Fibroblast of lung (primary cell): Measurements from ENCODE around the gene DIP2C.

Experiments
- EZH2 ChIP-seq: IDR thresholded peaks from 2 replicates; pipeline ENCODE4 v1.5.1; 2012; ENCODE audit warnings: low read length, control low read depth, mild to moderate bottlenecking; ENCODE audit errors: missing control alignments
- TF ChIP-seq, protein P1 (sequence below), 2 donors: IDR thresholded peaks in 1 of 2; conservative IDR thresholded peaks in 1 of 2; 1 replicate in 1 of 2; 2 replicates in 1 of 2; pipeline ENCODE4 v1.5.1; 2011 to 2012; ENCODE audit warnings: low read length in 2 of 2, control low read depth in 1 of 2, inconsistent platforms in 1 of 2, low read depth in 1 of 2, mild to moderate bottlenecking in 1 of 2

DNA sequence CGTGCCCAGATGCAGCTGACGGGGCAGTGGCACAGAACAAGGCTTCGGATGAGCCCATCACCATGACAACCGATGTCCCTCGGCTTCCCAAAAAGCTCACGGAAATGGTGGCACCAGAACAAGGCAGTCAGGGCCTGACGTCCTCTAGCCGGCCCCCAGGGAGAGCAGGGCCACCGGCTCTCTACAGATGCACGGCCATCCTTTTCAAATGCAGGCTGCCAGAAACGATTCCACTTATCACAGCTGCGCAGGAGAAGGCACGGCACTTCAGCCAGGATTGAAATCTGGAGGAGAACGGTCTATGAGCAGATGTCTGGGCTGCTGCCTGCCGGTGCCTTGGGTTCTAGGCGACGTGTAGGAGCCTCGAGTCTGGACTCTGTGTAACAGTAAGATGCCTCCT is 330.4 kb downstream of the DIP2C start:
- TF ChIP-seq, protein P1, sequence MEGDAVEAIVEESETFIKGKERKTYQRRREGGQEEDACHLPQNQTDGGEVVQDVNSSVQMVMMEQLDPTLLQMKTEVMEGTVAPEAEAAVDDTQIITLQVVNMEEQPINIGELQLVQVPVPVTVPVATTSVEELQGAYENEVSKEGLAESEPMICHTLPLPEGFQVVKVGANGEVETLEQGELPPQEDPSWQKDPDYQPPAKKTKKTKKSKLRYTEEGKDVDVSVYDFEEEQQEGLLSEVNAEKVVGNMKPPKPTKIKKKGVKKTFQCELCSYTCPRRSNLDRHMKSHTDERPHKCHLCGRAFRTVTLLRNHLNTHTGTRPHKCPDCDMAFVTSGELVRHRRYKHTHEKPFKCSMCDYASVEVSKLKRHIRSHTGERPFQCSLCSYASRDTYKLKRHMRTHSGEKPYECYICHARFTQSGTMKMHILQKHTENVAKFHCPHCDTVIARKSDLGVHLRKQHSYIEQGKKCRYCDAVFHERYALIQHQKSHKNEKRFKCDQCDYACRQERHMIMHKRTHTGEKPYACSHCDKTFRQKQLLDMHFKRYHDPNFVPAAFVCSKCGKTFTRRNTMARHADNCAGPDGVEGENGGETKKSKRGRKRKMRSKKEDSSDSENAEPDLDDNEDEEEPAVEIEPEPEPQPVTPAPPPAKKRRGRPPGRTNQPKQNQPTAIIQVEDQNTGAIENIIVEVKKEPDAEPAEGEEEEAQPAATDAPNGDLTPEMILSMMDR (conservative IDR thresholded peaks at IDR 0.05 in 1 of 2, IDR thresholded peaks at IDR 0.05 in 1 of 2; ENCODE audit: low read depth in 1 of 2, low read length in 2 of 2): no peak
- no peak for TF ChIP-seq EZH2
